Body of pancreas (tissue), 4 donors: ENCODE results near the gene ADGRD2.

Source experiments
- CTCF ChIP-seq, 7 experiments: fragments of 450-650 bp in 4 of 7; fragments of 200-600 bp in 3 of 7; sonication (generic) in 3 of 7; IDR thresholded peaks; one replicate each; pipeline ENCODE4 v1.5.1; 2016 to 2019; ENCODE audit warnings: antibody characterized with exemption in 7 of 7
- POLR2A ChIP-seq, 3 donors: fragments of 450-650 bp; IDR thresholded peaks; one replicate each; pipeline ENCODE4 v1.6.1; 2016; ENCODE audit warnings: antibody characterized with exemption in 3 of 3, mild to moderate bottlenecking in 2 of 3

- TF ChIP-seq CTCF (IDR thresholded peaks at IDR 0.05) (no peak), POLR2A (IDR thresholded peaks at IDR 0.05) (no peak)
Measured at GRCh38 chr9:124471761-124472160, 21.5 kb downstream of the ADGRD2 start.
